ENCODE results near the gene RASAL1.

The RASAL1 gene, protein sequence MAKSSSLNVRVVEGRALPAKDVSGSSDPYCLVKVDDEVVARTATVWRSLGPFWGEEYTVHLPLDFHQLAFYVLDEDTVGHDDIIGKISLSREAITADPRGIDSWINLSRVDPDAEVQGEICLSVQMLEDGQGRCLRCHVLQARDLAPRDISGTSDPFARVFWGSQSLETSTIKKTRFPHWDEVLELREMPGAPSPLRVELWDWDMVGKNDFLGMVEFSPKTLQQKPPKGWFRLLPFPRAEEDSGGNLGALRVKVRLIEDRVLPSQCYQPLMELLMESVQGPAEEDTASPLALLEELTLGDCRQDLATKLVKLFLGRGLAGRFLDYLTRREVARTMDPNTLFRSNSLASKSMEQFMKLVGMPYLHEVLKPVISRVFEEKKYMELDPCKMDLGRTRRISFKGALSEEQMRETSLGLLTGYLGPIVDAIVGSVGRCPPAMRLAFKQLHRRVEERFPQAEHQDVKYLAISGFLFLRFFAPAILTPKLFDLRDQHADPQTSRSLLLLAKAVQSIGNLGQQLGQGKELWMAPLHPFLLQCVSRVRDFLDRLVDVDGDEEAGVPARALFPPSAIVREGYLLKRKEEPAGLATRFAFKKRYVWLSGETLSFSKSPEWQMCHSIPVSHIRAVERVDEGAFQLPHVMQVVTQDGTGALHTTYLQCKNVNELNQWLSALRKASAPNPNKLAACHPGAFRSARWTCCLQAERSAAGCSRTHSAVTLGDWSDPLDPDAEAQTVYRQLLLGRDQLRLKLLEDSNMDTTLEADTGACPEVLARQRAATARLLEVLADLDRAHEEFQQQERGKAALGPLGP

DNA sequence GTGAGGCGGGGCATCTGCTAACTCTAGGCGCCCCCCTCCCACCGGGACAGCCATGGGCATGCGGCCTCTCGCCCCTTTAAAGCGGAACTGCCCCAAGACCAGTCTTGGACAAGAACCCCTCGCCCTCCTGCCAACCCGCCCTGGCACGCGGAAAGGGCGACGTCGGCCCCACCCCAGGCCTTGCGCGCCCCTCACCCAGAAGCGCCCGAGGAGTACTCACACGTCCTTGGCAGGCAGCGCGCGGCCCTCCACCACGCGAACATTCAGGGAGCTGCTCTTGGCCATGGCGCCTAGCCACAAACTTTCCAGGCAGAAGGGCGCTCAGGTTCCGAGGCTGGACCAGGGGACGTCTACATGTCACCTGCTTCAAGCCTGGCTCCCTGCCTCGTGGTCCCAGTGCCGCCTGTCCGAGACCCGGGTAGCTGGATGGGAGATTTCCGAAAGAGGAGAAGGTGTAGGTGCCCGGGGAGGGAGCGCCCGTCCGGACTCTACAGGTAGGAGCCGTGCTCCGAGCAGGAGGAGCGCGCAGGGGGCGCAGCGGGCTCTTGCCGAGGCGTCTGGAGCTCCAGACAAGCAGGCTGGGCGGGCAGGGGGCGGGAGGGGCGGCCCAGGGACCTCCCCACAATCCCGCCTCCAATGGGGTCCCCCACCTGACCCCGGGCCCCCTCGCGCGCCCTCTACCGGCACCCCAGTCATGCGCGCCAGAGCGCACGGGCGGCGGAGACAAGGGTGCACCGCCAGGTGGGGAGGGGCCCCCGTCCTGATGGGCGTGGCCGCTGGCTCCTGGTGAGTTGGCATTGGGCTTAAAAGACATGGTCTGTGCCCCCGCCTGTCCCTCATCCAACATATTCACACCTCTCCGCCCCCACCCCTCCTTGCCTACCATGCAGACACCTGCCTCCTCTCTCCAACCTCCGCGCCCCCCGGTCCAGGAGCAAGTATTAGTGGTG is at the start of gene RASAL1:
Gene RASAL1, minus strand, starts transcription at position 584 of the 950 bp plus-strand sequence. Its CDS starts 299 bp downstream, at position 285.
- peak within 1 kb of the TSS; percentile 88 for H3K4me3 Mint-ChIP-seq
- no peaks in the 10 kb centered on the region for H3K27me3 Mint-ChIP-seq
- H3K36me3 Mint-ChIP-seq: peaks cover 20% of the 10 kb centered on the region
- ATAC-seq: peak; percentile 89
- H3K9me3 Mint-ChIP-seq: no peaks in the 10 kb centered on the region
- H3K4me1 Mint-ChIP-seq: peaks cover 56% of the 10 kb centered on the region
- peak within 1 kb of the TSS; percentile 95 for H3K27ac Mint-ChIP-seq

DNA sequence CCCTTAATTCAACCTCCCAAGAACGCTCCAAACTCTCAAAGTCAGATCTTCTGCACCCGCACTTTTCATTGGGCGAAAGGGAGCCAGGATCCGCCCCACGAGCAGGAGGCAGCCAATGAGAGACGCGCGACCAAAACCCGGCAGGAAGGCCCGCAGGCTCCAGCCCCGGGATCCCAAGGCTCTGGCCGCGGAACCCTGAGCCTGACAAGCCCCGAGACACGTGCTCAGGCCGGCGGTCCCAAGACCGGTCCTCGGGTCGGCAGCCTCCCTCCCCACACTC is 49.3 kb upstream of the RASAL1 start:
- H3K27ac Mint-ChIP-seq: peak overlapping the region; percentile 97
- peak; percentile 93 for ATAC-seq
- no peaks in the 10 kb centered on the region for H3K9me3 Mint-ChIP-seq
- H3K36me3 Mint-ChIP-seq: peaks cover 40% of the 10 kb centered on the region
- H3K4me3 Mint-ChIP-seq: peak overlapping the region; percentile 88
- no peaks in the 10 kb centered on the region for H3K27me3 Mint-ChIP-seq
- peaks cover 26% of the 10 kb centered on the region for H3K4me1 Mint-ChIP-seq

DNA sequence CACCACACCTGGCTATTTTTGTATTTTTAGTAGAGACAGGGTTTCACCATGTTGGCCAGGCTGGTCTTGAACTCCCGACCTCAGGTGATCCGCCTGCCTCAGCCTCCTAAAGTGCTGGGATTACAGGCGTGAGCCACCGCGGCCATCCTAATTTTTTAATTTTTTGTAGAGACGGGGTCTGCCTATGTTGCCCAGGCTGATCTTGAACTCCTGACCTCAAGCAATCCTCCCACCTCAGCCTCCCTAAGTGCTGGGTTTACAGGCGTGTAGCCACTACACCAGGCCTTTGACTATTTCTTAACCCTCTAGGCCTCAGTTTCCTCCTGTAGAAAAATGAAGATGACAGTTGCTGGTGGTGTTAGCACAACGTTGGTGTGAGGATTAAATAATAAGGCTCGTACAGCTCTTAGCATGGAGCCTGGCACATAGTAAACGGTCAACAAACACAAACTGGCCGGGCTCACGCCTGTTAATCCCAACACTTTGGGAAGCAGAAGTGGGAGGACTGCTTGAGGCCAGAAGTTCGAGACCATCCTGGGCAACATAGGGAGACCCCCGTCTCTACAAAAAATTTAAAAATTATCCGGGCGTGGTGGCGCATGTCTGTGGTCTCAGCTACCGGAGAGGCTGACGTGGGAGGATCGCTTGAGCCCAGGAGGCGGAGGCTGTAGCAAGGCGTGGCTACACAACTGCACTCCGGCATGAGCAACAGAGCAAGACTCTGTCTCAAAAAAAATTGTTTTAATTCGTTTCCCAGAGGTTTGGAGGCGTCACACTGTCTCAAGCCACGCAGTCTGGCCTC is 48.7 kb upstream of the RASAL1 start:
- H3K4me3 Mint-ChIP-seq: peak overlapping the region; percentile 88
- no peaks in the 10 kb centered on the region for H3K9me3 Mint-ChIP-seq
- ATAC-seq: peak; percentile 76
- peak overlapping the region; percentile 97 for H3K27ac Mint-ChIP-seq
- H3K4me1 Mint-ChIP-seq: peaks cover 26% of the 10 kb centered on the region
- peaks cover 43% of the 10 kb centered on the region for H3K36me3 Mint-ChIP-seq
- no peaks in the 10 kb centered on the region for H3K27me3 Mint-ChIP-seq

DNA sequence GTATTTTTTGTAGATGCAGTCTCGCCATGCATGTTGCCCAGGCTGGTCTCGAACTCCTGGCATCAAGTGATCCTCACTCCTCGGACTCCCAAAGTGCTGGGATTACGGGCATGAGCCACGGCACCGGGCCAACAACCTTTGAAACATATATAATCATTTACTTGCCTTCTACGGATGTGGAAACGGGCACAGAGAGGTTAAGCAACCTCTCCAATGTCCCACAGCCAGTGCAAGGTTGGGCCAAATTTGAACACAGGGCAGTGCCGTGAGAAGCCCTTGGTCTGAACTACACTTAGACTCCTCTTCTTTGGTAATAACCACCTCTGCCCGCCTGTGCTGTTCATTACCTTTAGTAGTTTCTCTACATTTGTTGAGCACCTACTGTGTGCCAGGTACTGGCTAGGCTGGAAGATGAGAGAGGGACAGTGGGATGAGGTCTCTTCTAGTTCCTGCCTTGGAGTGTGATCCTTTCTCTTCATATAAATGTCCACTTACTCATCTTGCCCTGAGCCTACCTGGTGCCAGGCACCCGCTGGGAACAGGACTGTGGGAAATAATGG is 47.5 kb upstream of the RASAL1 start:
- Mint-ChIP-seq H3K27ac (peak overlapping the region; percentile 97), H3K36me3 (peaks cover 51% of the 10 kb centered on the region), H3K27me3 (no peaks in the 10 kb centered on the region), H3K4me3 (no peak overlapping the region), H3K9me3 (no peaks in the 10 kb centered on the region), H3K4me1 (peaks cover 26% of the 10 kb centered on the region)
- no peak for ATAC-seq

DNA sequence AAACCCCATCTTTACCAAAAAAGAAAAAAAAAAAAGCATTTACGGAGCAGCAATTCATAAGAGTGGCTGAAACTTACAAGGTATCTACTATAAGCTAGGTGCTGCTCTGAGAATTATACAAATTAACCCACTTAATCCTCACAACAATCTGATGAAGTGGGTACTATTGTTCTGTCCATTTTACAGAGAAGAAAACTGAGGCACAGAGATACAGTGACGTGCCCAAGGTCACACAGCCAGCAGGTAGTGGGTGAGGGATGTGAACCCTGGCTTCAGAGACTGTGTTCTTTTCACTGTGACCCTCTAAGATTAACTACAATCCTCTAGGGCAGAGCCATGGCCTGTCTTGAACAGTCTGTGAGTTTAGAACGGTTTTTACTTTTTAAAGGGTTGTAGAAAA is 46.4 kb upstream of the RASAL1 start:
- H3K4me1 Mint-ChIP-seq: peaks cover 20% of the 10 kb centered on the region
- no peak overlapping the region for H3K4me3 Mint-ChIP-seq
- ATAC-seq: no peak
- H3K27ac Mint-ChIP-seq: peak overlapping the region; percentile 22
- peaks cover 57% of the 10 kb centered on the region for H3K36me3 Mint-ChIP-seq
- H3K9me3 Mint-ChIP-seq: peaks cover 2% of the 10 kb centered on the region
- no peaks in the 10 kb centered on the region for H3K27me3 Mint-ChIP-seq

DNA sequence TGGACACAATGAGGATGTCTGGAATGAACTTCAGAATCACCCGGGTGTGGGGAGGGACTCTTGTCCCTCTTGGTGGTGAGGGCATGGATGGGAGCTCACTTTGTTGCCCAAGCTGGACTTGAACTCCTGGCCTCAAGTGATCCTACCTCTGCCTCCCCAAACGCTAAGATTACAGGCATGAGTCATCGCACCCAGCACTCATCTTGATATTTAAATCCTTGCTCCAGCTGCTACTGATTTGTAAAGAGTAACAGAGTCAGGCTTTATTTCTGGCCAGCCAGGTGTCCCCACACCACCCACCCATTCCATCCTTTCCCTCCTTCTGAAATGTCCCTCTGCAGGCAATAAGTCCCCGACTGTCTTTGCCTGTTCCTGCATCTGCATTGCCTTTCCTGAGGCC is 44.8 kb upstream of the RASAL1 start:
- no peak for ATAC-seq
- no peak overlapping the region for H3K4me3 Mint-ChIP-seq
- peaks cover 2% of the 10 kb centered on the region for H3K9me3 Mint-ChIP-seq
- peak overlapping the region; percentile 30 for H3K27ac Mint-ChIP-seq
- peaks cover 9% of the 10 kb centered on the region for H3K4me1 Mint-ChIP-seq
- H3K27me3 Mint-ChIP-seq: no peaks in the 10 kb centered on the region
- peaks cover 61% of the 10 kb centered on the region for H3K36me3 Mint-ChIP-seq

DNA sequence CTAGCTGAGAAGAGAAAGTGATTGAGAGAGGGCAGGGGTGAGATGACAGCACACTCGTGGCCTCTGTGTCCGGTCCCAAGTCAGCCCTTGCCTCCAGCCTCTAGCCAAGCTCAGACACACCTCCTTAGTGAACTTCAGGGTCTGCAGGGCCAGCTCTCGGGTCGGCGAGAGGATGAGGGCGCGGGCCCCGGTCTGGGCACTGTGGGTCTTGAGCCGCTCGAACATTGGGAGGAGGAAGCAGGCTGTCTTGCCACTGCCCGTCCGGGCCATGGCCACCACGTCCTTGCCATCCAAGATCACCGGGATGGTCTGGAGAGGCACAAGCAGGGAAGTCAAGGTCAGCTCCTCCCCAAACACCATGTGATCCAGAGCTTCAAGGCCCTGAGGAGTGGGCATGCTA is 43.5 kb upstream of the RASAL1 start:
- peaks cover 71% of the 10 kb centered on the region for H3K36me3 Mint-ChIP-seq
- ATAC-seq: no peak
- H3K4me1 Mint-ChIP-seq: peaks cover 15% of the 10 kb centered on the region
- H3K9me3 Mint-ChIP-seq: peaks cover 2% of the 10 kb centered on the region
- no peak overlapping the region for H3K4me3 Mint-ChIP-seq
- peak overlapping the region; percentile 46 for H3K27ac Mint-ChIP-seq
- H3K27me3 Mint-ChIP-seq: no peaks in the 10 kb centered on the region

DNA sequence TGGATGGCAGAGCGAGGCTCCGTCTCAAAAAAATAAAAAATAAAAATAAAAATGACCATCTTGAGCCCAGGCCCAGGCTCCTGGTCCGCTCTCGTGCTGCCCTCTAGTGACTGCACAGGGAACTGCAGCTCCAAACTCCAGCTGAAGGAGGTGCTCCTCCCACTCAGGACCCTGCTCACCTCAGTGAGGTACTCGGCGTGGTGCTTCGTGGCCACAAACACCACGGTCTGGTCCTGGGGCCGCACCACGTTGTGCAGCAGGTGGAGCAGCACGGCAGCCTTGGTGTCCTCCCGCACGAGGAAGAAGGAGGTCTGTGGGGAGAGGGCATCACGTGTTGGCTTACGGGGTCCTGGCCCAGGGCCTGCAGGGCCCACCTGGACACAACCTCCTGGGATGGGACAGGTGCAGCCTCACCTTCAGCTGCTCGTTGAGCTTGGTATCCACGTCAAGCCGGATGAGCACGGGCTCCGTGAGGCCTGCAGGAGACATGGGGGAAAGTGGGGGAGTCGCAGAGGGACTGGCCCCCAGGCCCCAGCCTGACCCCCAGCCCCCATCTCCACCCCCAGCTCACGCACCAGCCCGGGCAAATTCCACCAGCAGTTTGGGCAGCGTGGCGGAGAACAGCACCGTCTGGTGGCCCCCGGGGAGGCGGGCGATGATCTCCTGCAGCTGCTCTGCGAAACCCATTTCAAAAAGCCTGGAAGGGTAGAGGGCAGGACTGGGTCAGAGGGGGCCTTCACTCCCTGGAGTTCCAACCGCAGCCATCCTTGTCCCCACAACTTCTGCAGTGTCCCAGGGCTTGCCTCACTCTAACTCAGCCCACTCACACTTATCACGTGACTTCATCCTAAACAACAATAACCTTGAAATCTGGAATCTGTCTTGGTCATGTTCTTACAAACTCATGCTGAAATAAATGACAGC is 39.2 kb upstream of the RASAL1 start:
- no peaks in the 10 kb centered on the region for H3K27me3 Mint-ChIP-seq
- H3K27ac Mint-ChIP-seq: peak overlapping the region; percentile 22
- H3K4me3 Mint-ChIP-seq: no peak overlapping the region
- H3K9me3 Mint-ChIP-seq: peaks cover 2% of the 10 kb centered on the region
- peaks cover 88% of the 10 kb centered on the region for H3K36me3 Mint-ChIP-seq
- ATAC-seq: peak; percentile 70
- peaks cover 19% of the 10 kb centered on the region for H3K4me1 Mint-ChIP-seq

DNA sequence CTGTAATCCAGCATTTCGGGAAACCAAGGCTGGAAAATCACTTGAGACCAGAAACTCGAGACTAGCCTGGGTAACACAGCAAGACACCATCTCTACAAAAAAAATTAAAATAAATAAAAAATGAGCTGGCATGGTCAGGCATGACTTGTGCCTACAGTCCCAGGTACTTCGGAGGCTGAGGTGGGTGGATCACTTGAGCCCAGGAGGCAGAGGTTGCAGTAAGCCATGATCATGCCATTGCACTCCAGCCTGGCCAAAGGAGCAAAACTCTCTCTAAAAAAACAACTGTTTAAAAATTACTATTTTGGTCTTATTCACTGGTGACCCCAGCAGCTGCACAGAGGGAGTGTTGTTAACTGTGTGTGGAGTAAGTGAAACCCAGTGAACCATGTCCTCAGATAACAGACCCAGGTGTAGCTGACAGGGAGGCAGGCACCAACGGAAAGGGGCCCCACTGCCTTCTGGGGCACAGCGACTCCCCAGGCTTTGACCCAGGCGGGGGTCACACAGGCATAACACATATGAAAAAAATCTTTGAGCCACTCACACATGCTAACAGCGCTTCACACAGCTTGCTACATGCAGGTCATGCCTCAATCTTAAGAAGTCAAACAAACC is 37.6 kb upstream of the RASAL1 start:
- H3K4me3 Mint-ChIP-seq: no peak overlapping the region
- peaks cover 88% of the 10 kb centered on the region for H3K36me3 Mint-ChIP-seq
- peak overlapping the region; percentile 55 for H3K27ac Mint-ChIP-seq
- peaks cover 2% of the 10 kb centered on the region for H3K9me3 Mint-ChIP-seq
- peaks cover 19% of the 10 kb centered on the region for H3K4me1 Mint-ChIP-seq
- ATAC-seq: no peak
- no peaks in the 10 kb centered on the region for H3K27me3 Mint-ChIP-seq

DNA sequence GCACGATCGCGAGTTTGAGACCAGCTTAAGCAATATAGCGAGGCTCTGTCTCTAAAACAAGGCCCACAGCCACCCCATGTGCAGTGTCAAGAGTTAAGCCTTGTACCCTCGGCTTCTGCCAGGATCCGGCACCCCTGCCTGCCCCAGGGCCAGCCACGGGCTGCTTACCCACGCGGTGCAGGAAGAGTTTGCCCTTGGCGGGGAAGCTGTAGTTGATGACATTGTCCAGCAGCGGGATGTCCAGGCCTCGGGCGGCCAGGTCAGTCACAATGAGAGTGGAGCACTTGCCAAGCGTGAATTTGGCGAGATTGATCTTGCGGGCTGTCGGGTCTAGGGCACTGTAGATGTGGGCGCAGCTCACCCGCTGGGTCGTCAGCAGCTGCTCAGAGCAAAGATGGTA is 36.6 kb upstream of the RASAL1 start:
- Mint-ChIP-seq H3K4me1 (peaks cover 19% of the 10 kb centered on the region), H3K27ac (peak overlapping the region; percentile 7), H3K4me3 (no peak overlapping the region), H3K9me3 (no peaks in the 10 kb centered on the region), H3K36me3 (peaks cover 87% of the 10 kb centered on the region), H3K27me3 (no peaks in the 10 kb centered on the region)
- no peak for ATAC-seq

DNA sequence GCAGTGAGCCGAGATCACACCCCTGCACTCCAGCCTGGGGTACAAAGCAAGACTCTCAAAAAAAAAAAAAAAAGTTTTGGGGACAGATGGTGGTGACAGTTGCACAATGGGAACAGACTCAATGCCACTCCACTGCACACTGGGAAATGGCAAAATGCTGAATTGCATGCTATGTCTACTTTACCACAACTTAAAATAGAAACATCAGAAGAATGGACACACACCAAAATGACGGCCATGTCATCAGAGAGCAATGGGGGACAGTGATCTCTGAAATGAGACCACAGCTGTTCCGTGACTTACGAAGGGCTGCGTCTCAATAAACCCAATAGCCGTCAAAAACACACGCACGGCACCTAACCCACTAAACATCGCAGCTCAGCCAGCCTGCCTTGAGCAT is 36.0 kb upstream of the RASAL1 start:
- Mint-ChIP-seq H3K4me3 (no peak overlapping the region), H3K27me3 (no peaks in the 10 kb centered on the region), H3K27ac (peak overlapping the region; percentile 66), H3K4me1 (peaks cover 19% of the 10 kb centered on the region), H3K36me3 (peaks cover 84% of the 10 kb centered on the region), H3K9me3 (no peaks in the 10 kb centered on the region)
- ATAC-seq: no peak

DNA sequence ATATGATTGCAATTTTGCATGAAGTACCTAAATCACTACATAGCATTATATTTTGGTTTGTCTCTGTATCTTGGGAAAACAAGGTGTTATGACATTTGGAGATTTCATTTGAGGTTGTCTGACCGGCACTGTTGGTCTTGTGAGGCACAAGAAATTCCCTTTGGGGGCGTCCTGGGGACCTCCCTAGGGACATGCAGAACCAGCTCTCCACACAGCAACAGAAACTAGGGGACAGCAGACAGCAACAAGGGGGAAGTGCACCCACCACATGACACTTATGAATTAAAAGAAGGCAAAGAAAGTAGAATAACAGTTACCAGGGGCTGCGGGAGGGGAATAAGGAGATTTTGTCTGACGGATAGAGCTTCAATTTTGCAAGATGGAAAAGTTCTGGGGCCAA is 35.4 kb upstream of the RASAL1 start:
- no peaks in the 10 kb centered on the region for H3K27me3 Mint-ChIP-seq
- peak overlapping the region; percentile 24 for H3K4me3 Mint-ChIP-seq
- peak; percentile 79 for ATAC-seq
- peaks cover 84% of the 10 kb centered on the region for H3K36me3 Mint-ChIP-seq
- peaks cover 19% of the 10 kb centered on the region for H3K4me1 Mint-ChIP-seq
- H3K27ac Mint-ChIP-seq: peak overlapping the region; percentile 66
- H3K9me3 Mint-ChIP-seq: no peaks in the 10 kb centered on the region

DNA sequence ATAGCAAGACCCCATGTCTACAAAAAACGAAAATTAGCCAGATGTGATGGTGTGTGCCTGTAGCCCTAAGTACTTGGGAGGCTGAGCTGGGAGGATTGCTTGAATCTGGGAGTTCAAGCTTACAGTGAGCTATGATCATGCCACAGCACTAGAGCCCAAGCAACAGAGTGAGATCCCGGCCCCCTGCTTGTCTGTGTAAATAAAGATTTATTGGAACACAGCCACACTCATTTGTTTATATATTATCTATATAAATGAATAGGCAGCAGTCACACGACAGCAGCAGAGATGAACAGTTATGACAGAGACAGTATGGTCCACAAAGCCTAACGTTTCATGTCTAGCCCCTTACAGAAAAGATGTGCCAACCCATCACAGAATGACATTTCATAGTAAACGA is 34.9 kb upstream of the RASAL1 start:
- no peak for ATAC-seq
- Mint-ChIP-seq H3K27ac (peak overlapping the region; percentile 66), H3K36me3 (peaks cover 86% of the 10 kb centered on the region), H3K27me3 (no peaks in the 10 kb centered on the region), H3K4me1 (peaks cover 19% of the 10 kb centered on the region), H3K9me3 (no peaks in the 10 kb centered on the region), H3K4me3 (no peak overlapping the region)
